ENCODE results near the gene FAM78B.

Gene FAM78B

GRCh38 chr1:166166698-166167571 is at the start of gene FAM78B:
Gene FAM78B (minus strand): TSS chr1:166167001. CDS start chr1:166166248, 753 bp downstream.
- Histone ChIP-seq H3K4me3 (ENCODE audit: low read depth, low read length) (peak within 1 kb of the TSS; percentile 28; the same call in 1 of the 2 replicates), H3K27ac (ENCODE audit: low read depth, low read length) (no peak within 1 kb of the TSS), H3K79me2 (ENCODE audit: control insufficient read depth, insufficient read depth, low read length, unreplicated experiment) (no peaks in the 10 kb centered on the region), H3K36me3 (ENCODE audit: insufficient read depth, low read length) (no peaks in the 10 kb centered on the region), H3K4me1 (ENCODE audit: control insufficient read depth, insufficient read depth, low read length, unreplicated experiment) (no peaks in the 10 kb centered on the region), H2AFZ (ENCODE audit: low read length, unreplicated experiment) (no peak within 1 kb of the TSS), H3K27me3 (ENCODE audit: insufficient read depth, low read length) (peaks cover 61% of the 10 kb centered on the region)

- H3K79me2 ChIP-seq (ENCODE audit: control insufficient read depth, insufficient read depth, low read length, unreplicated experiment), result no peaks in the 10 kb centered on the region
- no peaks in the 10 kb centered on the region for H3K36me3 ChIP-seq (ENCODE audit: insufficient read depth, low read length)
- no peak overlapping the region for H3K27ac ChIP-seq (ENCODE audit: low read depth, low read length)
- H3K27me3 ChIP-seq (ENCODE audit: insufficient read depth, low read length), result no peaks in the 10 kb centered on the region
- H3K4me1 ChIP-seq (ENCODE audit: control insufficient read depth, insufficient read depth, low read length, unreplicated experiment), result no peaks in the 10 kb centered on the region
- H2AFZ ChIP-seq (ENCODE audit: low read length, unreplicated experiment), result no peak overlapping the region
- H3K4me3 ChIP-seq (ENCODE audit: low read depth, low read length), result no peak overlapping the region
These were observed 35.7 kb upstream of the FAM78B start for GRCh38 chr1:166202546-166202945.

GRCh38 chr1:166200743-166201142 is 33.9 kb upstream of the FAM78B start:
- H3K27ac ChIP-seq (ENCODE audit: low read depth, low read length), result no peak overlapping the region
- no peak overlapping the region for H2AFZ ChIP-seq (ENCODE audit: low read length, unreplicated experiment)
- no peaks in the 10 kb centered on the region for H3K36me3 ChIP-seq (ENCODE audit: insufficient read depth, low read length)
- H3K27me3 ChIP-seq (ENCODE audit: insufficient read depth, low read length), result no peaks in the 10 kb centered on the region
- H3K4me1 ChIP-seq (ENCODE audit: control insufficient read depth, insufficient read depth, low read length, unreplicated experiment), result no peaks in the 10 kb centered on the region
- no peaks in the 10 kb centered on the region for H3K79me2 ChIP-seq (ENCODE audit: control insufficient read depth, insufficient read depth, low read length, unreplicated experiment)
- no peak overlapping the region for H3K4me3 ChIP-seq (ENCODE audit: low read depth, low read length)

GRCh38 chr1:166197597-166197996 is 30.8 kb upstream of the FAM78B start:
- Histone ChIP-seq H3K79me2 (ENCODE audit: control insufficient read depth, insufficient read depth, low read length, unreplicated experiment) (no peaks in the 10 kb centered on the region), H3K27ac (ENCODE audit: low read depth, low read length) (no peak overlapping the region), H3K4me1 (ENCODE audit: control insufficient read depth, insufficient read depth, low read length, unreplicated experiment) (no peaks in the 10 kb centered on the region), H3K27me3 (ENCODE audit: insufficient read depth, low read length) (no peaks in the 10 kb centered on the region), H3K36me3 (ENCODE audit: insufficient read depth, low read length) (no peaks in the 10 kb centered on the region), H2AFZ (ENCODE audit: low read length, unreplicated experiment) (no peak overlapping the region), H3K4me3 (ENCODE audit: low read depth, low read length) (no peak overlapping the region)

- no peak overlapping the region for H3K27ac ChIP-seq (ENCODE audit: low read depth, low read length)
- no peaks in the 10 kb centered on the region for H3K36me3 ChIP-seq (ENCODE audit: insufficient read depth, low read length)
- no peaks in the 10 kb centered on the region for H3K4me1 ChIP-seq (ENCODE audit: control insufficient read depth, insufficient read depth, low read length, unreplicated experiment)
- no peak overlapping the region for H3K4me3 ChIP-seq (ENCODE audit: low read depth, low read length)
- H3K27me3 ChIP-seq (ENCODE audit: insufficient read depth, low read length), result no peaks in the 10 kb centered on the region
- H2AFZ ChIP-seq (ENCODE audit: low read length, unreplicated experiment), result no peak overlapping the region
- H3K79me2 ChIP-seq (ENCODE audit: control insufficient read depth, insufficient read depth, low read length, unreplicated experiment), result no peaks in the 10 kb centered on the region
These were observed 30.3 kb upstream of the FAM78B start for GRCh38 chr1:166197141-166197540.

GRCh38 chr1:166193057-166193698 is 26.4 kb upstream of the FAM78B start:
- Histone ChIP-seq H2AFZ (ENCODE audit: low read length, unreplicated experiment) (no peak overlapping the region), H3K27me3 (ENCODE audit: insufficient read depth, low read length) (no peaks in the 10 kb centered on the region), H3K79me2 (ENCODE audit: control insufficient read depth, insufficient read depth, low read length, unreplicated experiment) (no peaks in the 10 kb centered on the region), H3K4me3 (ENCODE audit: low read depth, low read length) (no peak overlapping the region), H3K4me1 (ENCODE audit: control insufficient read depth, insufficient read depth, low read length, unreplicated experiment) (no peaks in the 10 kb centered on the region), H3K36me3 (ENCODE audit: insufficient read depth, low read length) (no peaks in the 10 kb centered on the region), H3K27ac (ENCODE audit: low read depth, low read length) (no peak overlapping the region)

GRCh38 chr1:166190400-166190799 is 23.6 kb upstream of the FAM78B start:
- Histone ChIP-seq H3K4me1 (ENCODE audit: control insufficient read depth, insufficient read depth, low read length, unreplicated experiment) (no peaks in the 10 kb centered on the region), H2AFZ (ENCODE audit: low read length, unreplicated experiment) (no peak overlapping the region), H3K4me3 (ENCODE audit: low read depth, low read length) (no peak overlapping the region), H3K27ac (ENCODE audit: low read depth, low read length) (no peak overlapping the region), H3K79me2 (ENCODE audit: control insufficient read depth, insufficient read depth, low read length, unreplicated experiment) (no peaks in the 10 kb centered on the region), H3K36me3 (ENCODE audit: insufficient read depth, low read length) (no peaks in the 10 kb centered on the region), H3K27me3 (ENCODE audit: insufficient read depth, low read length) (no peaks in the 10 kb centered on the region)

GRCh38 chr1:166189126-166189525 is 22.3 kb upstream of the FAM78B start:
- H3K27ac ChIP-seq (ENCODE audit: low read depth, low read length), result no peak overlapping the region
- H2AFZ ChIP-seq (ENCODE audit: low read length, unreplicated experiment), result no peak overlapping the region

GRCh38 chr1:166185526-166185925 is 18.7 kb upstream of the FAM78B start:
- no peaks in the 10 kb centered on the region for H3K36me3 ChIP-seq (ENCODE audit: insufficient read depth, low read length)
- H3K27ac ChIP-seq (ENCODE audit: low read depth, low read length), result no peak overlapping the region
- H3K27me3 ChIP-seq (ENCODE audit: insufficient read depth, low read length), result no peaks in the 10 kb centered on the region
- H3K4me1 ChIP-seq (ENCODE audit: control insufficient read depth, insufficient read depth, low read length, unreplicated experiment), result no peaks in the 10 kb centered on the region
- no peak overlapping the region for H3K4me3 ChIP-seq (ENCODE audit: low read depth, low read length)
- H2AFZ ChIP-seq (ENCODE audit: low read length, unreplicated experiment), result no peak overlapping the region
- H3K79me2 ChIP-seq (ENCODE audit: control insufficient read depth, insufficient read depth, low read length, unreplicated experiment), result no peaks in the 10 kb centered on the region

More at GRCh38 chr1:166189126-166189525, 22.3 kb upstream of the FAM78B start:
- Histone ChIP-seq H3K36me3 (ENCODE audit: insufficient read depth, low read length) (no peaks in the 10 kb centered on the region), H3K4me3 (ENCODE audit: low read depth, low read length) (no peak overlapping the region), H3K79me2 (ENCODE audit: control insufficient read depth, insufficient read depth, low read length, unreplicated experiment) (no peaks in the 10 kb centered on the region), H3K4me1 (ENCODE audit: control insufficient read depth, insufficient read depth, low read length, unreplicated experiment) (no peaks in the 10 kb centered on the region), H3K27me3 (ENCODE audit: insufficient read depth, low read length) (no peaks in the 10 kb centered on the region)

GRCh38 chr1:166184897-166185296 is 18.1 kb upstream of the FAM78B start:
- H3K36me3 ChIP-seq (ENCODE audit: insufficient read depth, low read length), result no peaks in the 10 kb centered on the region
- no peak overlapping the region for H3K4me3 ChIP-seq (ENCODE audit: low read depth, low read length)
- no peaks in the 10 kb centered on the region for H3K79me2 ChIP-seq (ENCODE audit: control insufficient read depth, insufficient read depth, low read length, unreplicated experiment)
- H3K27me3 ChIP-seq (ENCODE audit: insufficient read depth, low read length), result no peaks in the 10 kb centered on the region
- no peak overlapping the region for H2AFZ ChIP-seq (ENCODE audit: low read length, unreplicated experiment)
- H3K27ac ChIP-seq (ENCODE audit: low read depth, low read length), result no peak overlapping the region
- H3K4me1 ChIP-seq (ENCODE audit: control insufficient read depth, insufficient read depth, low read length, unreplicated experiment), result no peaks in the 10 kb centered on the region

GRCh38 chr1:166184012-166184411 is 17.2 kb upstream of the FAM78B start:
- Histone ChIP-seq H2AFZ (ENCODE audit: low read length, unreplicated experiment) (no peak overlapping the region), H3K36me3 (ENCODE audit: insufficient read depth, low read length) (no peaks in the 10 kb centered on the region), H3K27ac (ENCODE audit: low read depth, low read length) (no peak overlapping the region), H3K27me3 (ENCODE audit: insufficient read depth, low read length) (no peaks in the 10 kb centered on the region), H3K4me3 (ENCODE audit: low read depth, low read length) (no peak overlapping the region), H3K4me1 (ENCODE audit: control insufficient read depth, insufficient read depth, low read length, unreplicated experiment) (no peaks in the 10 kb centered on the region), H3K79me2 (ENCODE audit: control insufficient read depth, insufficient read depth, low read length, unreplicated experiment) (no peaks in the 10 kb centered on the region)
